ENCODE data around the gene STPG3. TPM values are rescaled to one million over a fixed set of nuclear protein-coding genes. Genes with fewer than 3 reads are reported as not detected.
A peak's percentile ranks its signal among the peaks of the same experiment; 100 is the strongest.

Gene STPG3
- total and polyA plus RNA-seq, 2 experiments from 2014 or later = not detected

DNA sequence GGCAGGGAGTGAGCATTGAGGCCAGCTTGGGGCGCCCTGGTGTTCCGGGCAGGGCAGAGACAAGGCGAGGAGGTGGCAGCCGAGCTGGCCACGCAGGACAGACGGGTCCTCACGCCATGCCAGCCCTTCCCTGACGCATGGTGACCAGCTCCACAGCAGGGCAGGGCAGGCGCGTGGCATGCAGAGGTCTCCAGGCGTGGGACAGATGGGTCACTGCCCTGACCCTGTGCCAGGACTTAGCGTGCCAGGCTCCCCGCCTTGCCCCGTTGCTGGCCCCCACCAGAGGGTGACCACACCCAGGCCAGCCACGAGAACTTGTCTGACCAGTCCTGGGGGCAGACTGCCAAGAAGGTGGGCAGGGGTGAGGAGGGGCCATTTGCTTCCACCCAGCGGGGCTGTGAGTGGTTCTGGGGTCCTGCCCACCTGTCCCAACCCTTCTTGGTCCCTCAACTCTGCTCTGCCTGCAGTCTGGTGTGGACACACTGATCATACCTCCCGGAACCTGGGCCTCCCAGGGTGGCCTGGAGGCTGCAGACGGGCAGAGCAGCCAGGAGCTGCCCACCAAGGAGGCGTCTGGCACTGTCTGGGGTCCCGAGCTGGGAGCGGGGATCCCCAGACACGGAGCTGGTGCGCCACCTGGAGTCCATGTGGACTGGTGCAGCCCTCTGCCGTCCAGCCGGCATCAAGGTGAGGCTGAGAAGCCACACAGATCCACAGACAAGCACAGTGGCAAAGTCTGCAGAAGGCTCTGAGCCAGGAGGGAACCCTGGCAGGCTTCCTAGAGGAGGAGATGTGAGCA, 23.8 kb upstream of the STPG3 start, which contains the start of gene RNF224:
TSS of gene RNF224 (plus strand) at position 449 of the 799 bp plus-strand sequence. CDS start 834 bp downstream, outside the sequence.
- Histone ChIP-seq H3K4me1 (ENCODE audit: insufficient read depth) (peaks cover 3% of the 10 kb centered on the region; the same call in 1 of the 2 replicates), H3K4me3 (no peak within 1 kb of the TSS), H2AFZ (no peak within 1 kb of the TSS), H3F3A (ENCODE audit: insufficient read depth) (no peaks in the 10 kb centered on the region), H3K9me2 (ENCODE audit: insufficient read depth) (no peaks in the 10 kb centered on the region), H3K4me2 (ENCODE audit: unreplicated experiment) (no peak within 1 kb of the TSS), H4K20me1 (ENCODE audit: insufficient read depth) (no peaks in the 10 kb centered on the region), H3K9ac (peak within 1 kb of the TSS; percentile 41; the same call in 1 of the 2 replicates), H3K9me3 (ENCODE audit: low read depth) (no peaks in the 10 kb centered on the region), H3K79me2 (ENCODE audit: insufficient read depth) (no peaks in the 10 kb centered on the region), H3K27me3 (replicated peaks; ENCODE audit: insufficient read depth) (no peaks in the 10 kb centered on the region), H3K27ac (no peak within 1 kb of the TSS), H3K36me3 (ENCODE audit: low read depth) (no peaks in the 10 kb centered on the region)
- DNase-seq = peak; percentile 86
- no peak for TF ChIP-seq EZH2 (IDR thresholded peaks at IDR 0.05; ENCODE audit: insufficient read depth, poor library complexity, severe bottlenecking)
- in situ Hi-C loops (cut with MboI) = no loop called here
- 21 to 23% methylated on average over 25 of the region's 25 CpGs for WGBS, 2 experiments (ENCODE audit: low coverage in 1 of 2, low lambda C conversion rate in 2 of 2, missing lambda C conversion rate in 2 of 2)

DNA sequence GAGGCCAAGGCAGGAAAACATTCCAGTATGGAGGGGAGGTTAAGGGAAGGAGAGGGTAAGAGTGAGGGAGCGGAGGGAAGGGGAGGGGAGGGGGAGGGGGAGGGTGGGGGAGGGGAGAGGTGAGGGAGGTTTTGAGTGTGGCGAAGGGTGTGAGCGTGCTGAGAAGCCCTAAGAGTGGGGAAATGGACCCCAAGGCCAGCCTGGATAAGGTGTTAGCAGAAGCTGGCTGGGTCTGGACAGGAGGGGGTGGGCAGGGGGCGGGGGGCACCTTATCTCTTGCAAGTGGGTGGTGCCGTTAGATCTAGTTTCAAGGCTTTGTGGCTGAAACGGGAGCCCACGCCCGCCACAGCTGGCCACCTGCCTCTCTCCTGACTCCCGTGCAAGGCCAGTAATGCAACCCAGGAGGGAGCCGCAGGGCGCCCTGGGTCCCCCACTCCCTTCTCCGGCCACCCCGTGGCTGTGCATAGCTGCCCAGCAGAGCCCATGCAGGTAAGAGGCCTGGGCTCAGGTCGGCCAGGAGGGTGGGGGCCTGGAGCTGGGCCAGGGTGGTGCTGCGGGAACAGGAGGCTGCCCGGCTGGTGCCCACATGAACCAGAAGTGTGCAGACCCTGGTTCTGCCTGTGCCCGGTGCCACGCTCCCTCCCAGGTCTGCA, 23.1 kb upstream of the STPG3 start:
- Histone ChIP-seq H3F3A (ENCODE audit: insufficient read depth) (no peaks in the 10 kb centered on the region), H3K4me1 (ENCODE audit: insufficient read depth) (peaks cover 3% of the 10 kb centered on the region; the same call in 1 of the 2 replicates), H2AFZ (no peak overlapping the region), H3K9me3 (ENCODE audit: low read depth) (no peaks in the 10 kb centered on the region), H3K27ac (no peak overlapping the region), H3K36me3 (ENCODE audit: low read depth) (no peaks in the 10 kb centered on the region), H3K9me2 (ENCODE audit: insufficient read depth) (no peaks in the 10 kb centered on the region), H3K9ac (no peak overlapping the region), H3K4me2 (ENCODE audit: unreplicated experiment) (no peak overlapping the region), H3K79me2 (ENCODE audit: insufficient read depth) (no peaks in the 10 kb centered on the region), H4K20me1 (ENCODE audit: insufficient read depth) (no peaks in the 10 kb centered on the region), H3K4me3 (no peak overlapping the region), H3K27me3 (replicated peaks; ENCODE audit: insufficient read depth) (no peaks in the 10 kb centered on the region)
- DNase-seq = no peak
- TF ChIP-seq EZH2phosphoT487 (IDR thresholded peaks at IDR 0.05; ENCODE audit: insufficient read depth, low read depth) (no peak), EZH2 (IDR thresholded peaks at IDR 0.05; ENCODE audit: insufficient read depth, poor library complexity, severe bottlenecking) (no peak)
- in situ Hi-C loops (cut with MboI) = no loop called here
- WGBS, 2 experiments (ENCODE audit: low coverage in 1 of 2, low lambda C conversion rate in 2 of 2, missing lambda C conversion rate in 2 of 2) = 33 to 40% methylated on average over 13 to 18 of the region's 18 CpGs

DNA sequence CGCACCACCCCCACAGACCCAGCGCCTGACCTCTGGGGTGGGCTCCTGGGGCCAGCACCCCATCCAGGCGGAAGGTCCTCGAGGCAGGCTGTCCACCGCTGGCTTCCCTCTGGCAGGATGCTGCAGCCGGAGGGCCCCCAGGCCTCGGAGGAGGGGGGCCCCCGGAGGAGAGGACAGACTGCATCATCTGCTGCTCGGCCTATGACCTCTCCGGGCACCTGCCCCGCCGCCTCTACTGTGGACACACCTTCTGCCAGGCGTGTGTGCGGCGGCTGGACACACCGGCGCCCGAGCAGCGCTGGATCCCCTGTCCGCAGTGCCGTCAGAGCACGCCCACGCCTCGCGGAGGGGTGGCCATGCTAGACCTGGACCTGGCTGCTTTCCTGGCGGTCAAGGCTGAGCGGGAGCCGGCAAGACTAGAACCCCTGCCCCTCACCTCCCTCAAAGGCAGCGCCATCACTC, 22.5 kb upstream of the STPG3 start:
- no peak overlapping the region for H3K4me2 ChIP-seq (ENCODE audit: unreplicated experiment)
- H2AFZ ChIP-seq = no peak overlapping the region
- no peaks in the 10 kb centered on the region for H3K36me3 ChIP-seq (ENCODE audit: low read depth)
- H3F3A ChIP-seq (ENCODE audit: insufficient read depth) = no peaks in the 10 kb centered on the region
- DNase-seq = no peak
- 79 to 83% methylated on average over 23 to 27 of the region's 29 CpGs for WGBS, 2 experiments (ENCODE audit: low coverage in 1 of 2, low lambda C conversion rate in 2 of 2, missing lambda C conversion rate in 2 of 2)
- H3K4me1 ChIP-seq (ENCODE audit: insufficient read depth) = peaks cover 3% of the 10 kb centered on the region; the same call in 1 of the 2 replicates
- no peaks in the 10 kb centered on the region for H4K20me1 ChIP-seq (ENCODE audit: insufficient read depth)
- H3K9ac ChIP-seq = no peak overlapping the region
- in situ Hi-C loops (cut with MboI) = no loop called here
- H3K27ac ChIP-seq = no peak overlapping the region
- no peaks in the 10 kb centered on the region for H3K9me3 ChIP-seq (ENCODE audit: low read depth)
- H3K9me2 ChIP-seq (ENCODE audit: insufficient read depth) = no peaks in the 10 kb centered on the region
- no peaks in the 10 kb centered on the region for H3K79me2 ChIP-seq (ENCODE audit: insufficient read depth)
- no peaks in the 10 kb centered on the region for H3K27me3 ChIP-seq (replicated peaks; ENCODE audit: insufficient read depth)
- TF ChIP-seq EZH2phosphoT487 (IDR thresholded peaks at IDR 0.05; ENCODE audit: insufficient read depth, low read depth) (no peak), EZH2 (IDR thresholded peaks at IDR 0.05; ENCODE audit: insufficient read depth, poor library complexity, severe bottlenecking) (no peak)
- no peak overlapping the region for H3K4me3 ChIP-seq

DNA sequence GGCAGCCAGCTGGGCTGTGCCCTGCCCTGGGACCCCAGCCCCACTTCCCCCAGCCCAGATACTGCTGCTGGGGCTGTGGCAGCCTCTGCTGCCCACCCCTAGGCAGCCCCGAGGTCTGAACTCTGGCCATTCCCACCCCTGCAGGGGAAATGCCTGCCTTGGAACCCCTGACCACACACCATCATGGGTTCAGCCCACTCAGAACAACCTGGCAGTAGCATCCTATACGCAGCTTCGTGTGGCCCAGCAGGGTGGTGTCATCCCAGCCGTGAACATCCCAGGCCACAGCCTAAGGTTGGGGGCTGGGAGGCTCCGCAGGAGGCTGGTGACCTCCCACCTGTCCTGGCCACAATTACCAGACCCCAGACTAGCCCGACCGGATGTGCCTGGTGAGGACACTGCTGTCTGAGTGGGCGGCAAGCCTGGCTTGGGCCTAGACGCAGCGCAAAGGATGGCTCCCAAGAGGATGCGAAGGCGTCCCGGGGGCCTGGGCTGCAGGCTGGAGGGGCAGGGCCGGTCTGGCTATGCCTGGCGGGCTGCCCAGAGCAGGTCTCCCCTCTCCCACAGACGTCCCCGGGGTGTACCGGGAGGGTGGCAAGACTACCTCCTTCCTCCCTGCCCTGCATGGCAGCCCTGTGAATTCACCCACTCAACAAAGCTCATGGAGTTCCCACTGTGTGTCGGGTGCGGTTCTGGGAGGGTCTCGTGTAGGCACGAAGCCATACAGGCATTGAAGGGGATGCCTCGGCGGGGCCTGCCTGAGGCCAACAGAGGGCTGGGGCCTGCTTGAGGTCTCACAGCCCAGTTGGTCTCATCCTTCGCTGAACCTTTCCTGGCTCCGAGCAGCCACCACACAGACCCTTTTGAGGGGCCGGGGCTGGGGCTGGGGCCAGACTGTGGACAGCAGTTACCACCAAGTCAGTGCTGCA, 21.9 kb upstream of the STPG3 start:
- H3K27ac ChIP-seq = no peak overlapping the region
- peaks cover 3% of the 10 kb centered on the region; the same call in 1 of the 2 replicates for H3K4me1 ChIP-seq (ENCODE audit: insufficient read depth)
- no peaks in the 10 kb centered on the region for H3K36me3 ChIP-seq (ENCODE audit: low read depth)
- no peak overlapping the region for H3K4me3 ChIP-seq
- H3K4me2 ChIP-seq (ENCODE audit: unreplicated experiment) = no peak overlapping the region
- H3K9me2 ChIP-seq (ENCODE audit: insufficient read depth) = no peaks in the 10 kb centered on the region
- in situ Hi-C loops (cut with MboI) = no loop called here
- H3F3A ChIP-seq (ENCODE audit: insufficient read depth) = no peaks in the 10 kb centered on the region
- H3K27me3 ChIP-seq (replicated peaks; ENCODE audit: insufficient read depth) = no peaks in the 10 kb centered on the region
- 64% methylated on average over 24 to 27 of the region's 27 CpGs for WGBS, 2 experiments (ENCODE audit: low coverage in 1 of 2, low lambda C conversion rate in 2 of 2, missing lambda C conversion rate in 2 of 2)
- no peaks in the 10 kb centered on the region for H3K9me3 ChIP-seq (ENCODE audit: low read depth)
- H4K20me1 ChIP-seq (ENCODE audit: insufficient read depth) = no peaks in the 10 kb centered on the region
- no peak overlapping the region for H2AFZ ChIP-seq
- no peak overlapping the region for H3K9ac ChIP-seq
- H3K79me2 ChIP-seq (ENCODE audit: insufficient read depth) = no peaks in the 10 kb centered on the region
- no peak for DNase-seq
- TF ChIP-seq EZH2phosphoT487 (IDR thresholded peaks at IDR 0.05; ENCODE audit: insufficient read depth, low read depth) (no peak), EZH2 (IDR thresholded peaks at IDR 0.05; ENCODE audit: insufficient read depth, poor library complexity, severe bottlenecking) (no peak)

Measured in GM23248 (cell line).